Endodermal cell (in vitro differentiated cells): Measurements from ENCODE around the gene PLEKHG3. TPM values are rescaled to one million over a fixed set of nuclear protein-coding genes. Genes with fewer than 3 reads are reported as not detected.

Experiments
- DNase-seq: peaks from one replicate; pipeline ENCODE4 v3.0.0-alpha.2; 2017
- H3K27ac ChIP-seq: 2 replicates; pipeline ENCODE4 v1.5.1; 2013; ENCODE audit warnings: mild to moderate bottlenecking, low read depth, low read length, moderate library complexity
- H3K27me3 ChIP-seq: 2 replicates; pipeline ENCODE4 v1.6.1; 2013; ENCODE audit warnings: mild to moderate bottlenecking, low read length, moderate library complexity; ENCODE audit not compliant: insufficient read depth, control insufficient read depth, poor library complexity, severe bottlenecking
- H3K36me3 ChIP-seq: 2 replicates; pipeline ENCODE4 v1.7.0; 2013; ENCODE audit warnings: mild to moderate bottlenecking, low read length, moderate library complexity; ENCODE audit not compliant: control insufficient read depth, insufficient read depth
- H3K4me1 ChIP-seq: one replicate; pipeline ENCODE4 v1.7.0; 2013; ENCODE audit warnings: low read length; ENCODE audit not compliant: control insufficient read depth, insufficient read depth
- H3K4me3 ChIP-seq: 2 replicates; pipeline ENCODE4 v1.5.1; 2013; ENCODE audit warnings: mild to moderate bottlenecking, low read length, moderate library complexity
- H3K9ac ChIP-seq: 2 replicates; pipeline ENCODE4 v1.6.1; 2013; ENCODE audit warnings: mild to moderate bottlenecking, low read length, moderate library complexity; ENCODE audit not compliant: poor library complexity, severe bottlenecking; ENCODE audit errors: extremely low read depth
- H3K9me3 ChIP-seq: 2 replicates; pipeline ENCODE4 v1.6.1; 2013; ENCODE audit warnings: mild to moderate bottlenecking, low read length, moderate library complexity; ENCODE audit not compliant: control insufficient read depth
- H3K27ac Mint-ChIP-seq: 2 replicates; pipeline ENCODE4 v1.8.0; 2020; ENCODE audit warnings: mixed read lengths
- H3K27me3 Mint-ChIP-seq: 2 replicates; pipeline ENCODE4 v1.8.0; 2021; ENCODE audit warnings: mild to moderate bottlenecking, mixed read lengths; ENCODE audit not compliant: insufficient read depth
- H3K36me3 Mint-ChIP-seq: 2 replicates; pipeline ENCODE4 v1.8.0; 2020; ENCODE audit warnings: low read depth, mixed read lengths
- H3K4me1 Mint-ChIP-seq: 2 replicates; pipeline ENCODE4 v1.8.0; 2020; ENCODE audit warnings: mixed read lengths
- H3K4me3 Mint-ChIP-seq: 2 replicates; pipeline ENCODE4 v1.8.0; 2020; ENCODE audit warnings: mild to moderate bottlenecking, moderate library complexity, mixed read lengths
- H3K9me3 Mint-ChIP-seq: 2 replicates; pipeline ENCODE4 v1.8.0; 2020; ENCODE audit warnings: mild to moderate bottlenecking, mixed read lengths
- CTCF ChIP-seq: fragments of 200-600 bp; sonication (generic); conservative IDR thresholded peaks from 2 replicates; pipeline ENCODE4 v1.5.0; 2021; ENCODE audit warnings: antibody characterized with exemption, mild to moderate bottlenecking
- WGBS, 2 experiments: methylation state at CpG; one replicate each; pipeline versions ENCODE4 v1.1.5 to v1.1.7; 2013; ENCODE audit warnings: missing lambda C conversion rate in 2 of 2, mixed read lengths in 1 of 2; ENCODE audit not compliant: insufficient coverage in 1 of 2, insufficient read length in 1 of 2; 5-methylcytosine and 5-hydroxymethylcytosine counted together
- total RNA-seq, 2 donors: library from RNA; stranded (reverse); fragmentation: NEBNext Ultra II Directional in 1 of 2; extraction: Animal tissue kit (Norgen Biotek cat#: 25700) in 1 of 2; gene quantifications; 2 replicates in 1 of 2; 3 replicates in 1 of 2; pipeline ENCODE4 v1.2.1, GENCODE V29; 2021

The PLEKHG3 gene
- total RNA-seq, 2 donors from 2014 or later = 31.7 to 52.6 TPM

DNA sequence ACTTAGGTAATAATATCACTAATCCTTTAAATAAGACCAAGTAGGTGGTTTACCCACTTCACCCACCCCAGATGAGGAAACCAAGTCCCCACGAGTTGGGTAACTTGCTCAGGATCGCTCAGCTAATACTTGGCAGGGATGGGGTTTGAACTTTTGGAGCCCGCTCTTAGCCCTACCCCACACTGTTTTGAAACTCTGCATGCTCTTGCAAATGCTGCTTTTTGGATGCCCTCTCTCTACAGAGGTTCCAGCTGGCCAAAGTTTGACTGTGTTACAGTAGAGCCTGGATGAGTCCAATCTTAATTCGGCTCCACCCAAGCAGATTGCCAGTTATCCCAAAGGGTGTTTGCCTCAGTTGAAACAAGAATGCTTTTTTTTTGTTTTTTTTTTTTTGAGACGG lies 6.8 kb downstream of the PLEKHG3 start:
- Histone ChIP-seq H3K4me3 (no peak overlapping the region), H3K9me3 (peaks cover 28% of the 10 kb centered on the region), H3K36me3 (no peaks in the 10 kb centered on the region), H3K9ac (no peak overlapping the region), H3K4me1 (peaks cover 30% of the 10 kb centered on the region), H3K27ac (no peak overlapping the region), H3K27me3 (no peaks in the 10 kb centered on the region)
- peaks cover 23% of the 10 kb centered on the region for H3K36me3 Mint-ChIP-seq
- H3K4me3 Mint-ChIP-seq = no peak overlapping the region
- peaks cover 45% of the 10 kb centered on the region for H3K4me1 Mint-ChIP-seq
- H3K27me3 Mint-ChIP-seq = peaks cover 15% of the 10 kb centered on the region
- 92 to 95% methylated on average over 5 of the region's 5 CpGs for WGBS, 2 experiments
- H3K9me3 Mint-ChIP-seq = peaks cover 25% of the 10 kb centered on the region
- DNase-seq = peak; percentile 13
- TF ChIP-seq CTCF = no peak
- no peak overlapping the region for H3K27ac Mint-ChIP-seq

DNA sequence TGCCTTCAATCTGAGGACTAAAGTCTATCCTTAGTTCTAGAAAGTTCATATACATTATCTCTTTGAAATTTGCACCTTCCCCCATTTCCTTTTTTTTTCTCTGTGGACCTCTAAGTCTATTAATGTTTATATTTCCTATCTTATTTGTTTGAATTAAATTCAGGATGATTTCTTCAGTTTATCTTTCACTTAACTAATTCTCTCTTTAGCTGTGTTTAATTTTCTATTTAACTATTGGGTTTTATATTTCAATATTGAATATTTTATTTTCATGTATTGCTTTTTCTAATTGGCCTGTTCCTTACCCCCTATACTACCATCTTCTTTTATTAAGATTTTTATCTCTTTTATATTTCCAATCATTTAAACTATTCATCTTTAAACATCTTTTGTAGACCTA lies 9.5 kb downstream of the PLEKHG3 start:
- Histone ChIP-seq H3K9me3 (peaks cover 28% of the 10 kb centered on the region), H3K36me3 (no peaks in the 10 kb centered on the region), H3K27me3 (no peaks in the 10 kb centered on the region), H3K4me3 (no peak overlapping the region), H3K4me1 (peaks cover 25% of the 10 kb centered on the region), H3K9ac (no peak overlapping the region), H3K27ac (no peak overlapping the region)
- Mint-ChIP-seq H3K4me1 (peaks cover 43% of the 10 kb centered on the region), H3K27me3 (peaks cover 13% of the 10 kb centered on the region), H3K9me3 (peaks cover 25% of the 10 kb centered on the region), H3K36me3 (peaks cover 23% of the 10 kb centered on the region), H3K27ac (no peak overlapping the region), H3K4me3 (no peak overlapping the region)
- no peak for DNase-seq
- no peak for TF ChIP-seq CTCF

DNA sequence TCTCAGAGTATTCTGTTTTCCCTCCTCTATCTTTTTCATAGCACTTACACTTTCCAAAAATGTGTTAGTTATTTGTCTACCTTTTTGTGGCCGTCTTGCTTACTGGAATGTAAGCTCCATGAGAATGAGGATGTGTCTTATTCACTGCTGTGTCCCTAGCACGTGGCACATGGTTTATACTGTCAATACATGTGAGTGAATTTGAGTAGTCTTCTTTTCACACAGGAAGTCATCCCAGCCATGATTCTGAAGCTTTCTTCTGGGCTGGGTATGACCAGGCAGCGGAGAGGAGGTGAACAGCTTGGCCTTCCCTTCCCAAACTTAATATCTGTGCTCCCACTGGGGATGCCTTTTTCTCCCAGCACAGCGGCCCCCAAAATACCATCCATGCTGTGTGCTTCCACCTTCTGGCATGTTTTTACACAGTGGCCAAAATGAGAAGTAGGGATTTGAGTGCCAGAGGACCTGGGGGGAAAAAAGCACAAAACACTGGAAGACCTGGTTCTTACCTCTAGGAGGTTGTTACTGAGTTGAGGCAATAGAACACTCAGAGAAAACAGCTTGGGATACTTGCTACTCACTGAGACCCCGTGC lies 10.3 kb downstream of the PLEKHG3 start:
- DNase-seq = peak; percentile 29
- Mint-ChIP-seq H3K4me1 (peaks cover 41% of the 10 kb centered on the region), H3K4me3 (no peak overlapping the region), H3K27me3 (peaks cover 10% of the 10 kb centered on the region), H3K36me3 (peaks cover 23% of the 10 kb centered on the region), H3K9me3 (peaks cover 25% of the 10 kb centered on the region), H3K27ac (no peak overlapping the region)
- no peak for TF ChIP-seq CTCF
- no peak overlapping the region for H3K27ac ChIP-seq
- 91 to 93% methylated on average over 4 to 5 of the region's 5 CpGs for WGBS, 2 experiments
- no peaks in the 10 kb centered on the region for H3K36me3 ChIP-seq
- H3K9ac ChIP-seq = no peak overlapping the region
- H3K9me3 ChIP-seq = peaks cover 28% of the 10 kb centered on the region
- no peaks in the 10 kb centered on the region for H3K27me3 ChIP-seq
- H3K4me3 ChIP-seq = no peak overlapping the region
- peaks cover 19% of the 10 kb centered on the region for H3K4me1 ChIP-seq
